Neural progenitor cell (in vitro differentiated cells): ENCODE measurements around the gene PAFAH1B1.
"Not testable (repeated sequence)": the region's sequence is repeated elsewhere in the genome, so short reads cannot be mapped to it uniquely, and the experiment has no call there.

ENCODE experiments used
- EZH2 ChIP-seq: fragments of 200-600 bp; sonication (generic); IDR thresholded peaks from 2 replicates; pipeline ENCODE4 v1.6.1; 2017; ENCODE audit warnings: antibody characterized with exemption, mild to moderate bottlenecking, moderate library complexity
- EZH2phosphoT487 ChIP-seq: fragments of 200-600 bp; sonication (generic); IDR thresholded peaks from 2 replicates; pipeline ENCODE4 v1.6.1; 2017; ENCODE audit warnings: antibody characterized with exemption
- TF ChIP-seq, protein P1 (sequence below): fragments of 200-600 bp; sonication (generic); IDR thresholded peaks from 2 replicates; pipeline ENCODE4 v1.5.1; 2017; ENCODE audit warnings: antibody characterized with exemption, mild to moderate bottlenecking

DNA sequence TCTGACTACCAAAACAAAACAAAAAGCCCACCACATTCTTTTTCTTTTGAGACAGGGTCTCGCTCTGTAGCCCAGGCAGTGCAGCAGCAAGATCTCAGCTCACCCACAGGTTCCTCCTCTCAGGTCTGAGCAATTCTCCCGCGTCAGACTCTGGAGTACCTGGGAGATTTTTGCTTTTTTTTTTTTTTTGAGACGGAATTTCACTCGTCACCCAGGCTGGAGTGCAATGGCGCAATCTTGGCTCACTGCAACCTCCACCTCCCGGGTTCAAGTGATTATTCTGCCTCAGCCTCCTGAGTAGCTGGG is 21.2 kb upstream of the PAFAH1B1 start:
- not testable (repeated sequence) for TF ChIP-seq EZH2phosphoT487, EZH2
- TF ChIP-seq, protein P1, sequence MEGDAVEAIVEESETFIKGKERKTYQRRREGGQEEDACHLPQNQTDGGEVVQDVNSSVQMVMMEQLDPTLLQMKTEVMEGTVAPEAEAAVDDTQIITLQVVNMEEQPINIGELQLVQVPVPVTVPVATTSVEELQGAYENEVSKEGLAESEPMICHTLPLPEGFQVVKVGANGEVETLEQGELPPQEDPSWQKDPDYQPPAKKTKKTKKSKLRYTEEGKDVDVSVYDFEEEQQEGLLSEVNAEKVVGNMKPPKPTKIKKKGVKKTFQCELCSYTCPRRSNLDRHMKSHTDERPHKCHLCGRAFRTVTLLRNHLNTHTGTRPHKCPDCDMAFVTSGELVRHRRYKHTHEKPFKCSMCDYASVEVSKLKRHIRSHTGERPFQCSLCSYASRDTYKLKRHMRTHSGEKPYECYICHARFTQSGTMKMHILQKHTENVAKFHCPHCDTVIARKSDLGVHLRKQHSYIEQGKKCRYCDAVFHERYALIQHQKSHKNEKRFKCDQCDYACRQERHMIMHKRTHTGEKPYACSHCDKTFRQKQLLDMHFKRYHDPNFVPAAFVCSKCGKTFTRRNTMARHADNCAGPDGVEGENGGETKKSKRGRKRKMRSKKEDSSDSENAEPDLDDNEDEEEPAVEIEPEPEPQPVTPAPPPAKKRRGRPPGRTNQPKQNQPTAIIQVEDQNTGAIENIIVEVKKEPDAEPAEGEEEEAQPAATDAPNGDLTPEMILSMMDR, result not testable (repeated sequence)
